Lower leg skin (tissue), 4 donors: ENCODE measurements around the gene IFT122. TPM values are rescaled to one million over a fixed set of nuclear protein-coding genes. Genes with fewer than 3 reads are reported as not detected.
"Not testable (repeated sequence)": the region's sequence is repeated elsewhere in the genome, so short reads cannot be mapped to it uniquely, and the experiment has no call there.

ENCODE experiments used
- DNase-seq, 2 donors: peaks; one replicate each; pipeline ENCODE4 v3.0.0-alpha.2; 2019; ENCODE audit warnings: low spot score in 2 of 2
- H3K4me3 ChIP-seq: fragments of 200-600 bp; sonication (generic); 2 replicates; pipeline ENCODE4 v1.5.1; 2017; ENCODE audit warnings: mild to moderate bottlenecking, low read depth; ENCODE audit not compliant: poor library complexity, severe bottlenecking
- CTCF ChIP-seq, 3 donors: fragments of 450-650 bp; IDR thresholded peaks; one replicate each; pipeline ENCODE4 v1.5.1; 2016; ENCODE audit warnings: antibody characterized with exemption in 3 of 3, mild to moderate bottlenecking in 3 of 3, moderate library complexity in 2 of 3
- POLR2A ChIP-seq, 2 donors: fragments of 450-650 bp; IDR thresholded peaks; one replicate each; pipeline ENCODE4 v1.6.1; 2016 to 2017; ENCODE audit warnings: antibody characterized with exemption in 2 of 2, mild to moderate bottlenecking in 1 of 2, moderate library complexity in 1 of 2
- WGBS, 2 donors: methylation state at CpG; one replicate each; pipeline ENCODE4 v1.1.5; 2018; 5-methylcytosine and 5-hydroxymethylcytosine counted together
- intact Hi-C: fragments of 100-400 bp; cut with DNase I; formaldehyde crosslinking; loops from one replicate; pipeline ENCODE4 v1.15.0; 2023; ENCODE audit warnings: low total_unique reads
- total RNA-seq, 4 donors: library from RNA; depleted of rRNA; stranded (reverse); fragments of >200 nt; gene quantifications; one replicate each; pipeline ENCODE4 v1.1.0, GENCODE V29; 2016

IFT122 gene
- 10 to 100 TPM; 10.1 to 31.1 (median 22.5) TPM for total RNA-seq

GRCh38 chr3:129439817-129440617 lies at the start of gene IFT122, which contains the start of gene MBD4:
Gene IFT122, plus strand, starts transcription at chr3:129440224. Its CDS starts 107 bp downstream, at chr3:129440331.
Gene MBD4, minus strand, starts transcription at chr3:129439948. Its CDS starts 115 bp downstream, at chr3:129439833.
- intact Hi-C loops, result no loop called here
- peak in 1 of 2 donors; percentile 66 for TF ChIP-seq POLR2A (IDR thresholded peaks at IDR 0.05)
- no peak for TF ChIP-seq CTCF (IDR thresholded peaks at IDR 0.05)
- H3K4me3 ChIP-seq, result peak within 1 kb of the TSS; percentile 74
- 0% methylated on average over 65 to 75 of the region's 75 CpGs for WGBS, 2 donors
- peak; percentile 97 to 100 for DNase-seq

- 52 to 55% methylated on average over 4 of the region's 4 CpGs for WGBS, 2 donors
- peak in 1 of 2 donors; percentile 51 for DNase-seq
- H3K4me3 ChIP-seq, intact Hi-C loops: not testable (repeated sequence)
These were observed 48.4 kb upstream of the IFT122 start for GRCh38 chr3:129391583-129391982.

GRCh38 chr3:129392106-129392887 lies 47.7 kb upstream of the IFT122 start:
- DNase-seq, H3K4me3 ChIP-seq, intact Hi-C loops: not testable (repeated sequence)
- 47 to 56% methylated on average over 8 of the region's 8 CpGs for WGBS, 2 donors

GRCh38 chr3:129393271-129393670 lies 46.8 kb upstream of the IFT122 start:
- H3K4me3 ChIP-seq, result no peak overlapping the region
- TF ChIP-seq CTCF (IDR thresholded peaks at IDR 0.05), result no peak
- TF ChIP-seq POLR2A (IDR thresholded peaks at IDR 0.05), result no peak
- WGBS, 2 donors, result 37 to 39% methylated on average over 6 of the region's 6 CpGs
- no peak for DNase-seq
- intact Hi-C loops, result no loop called here

- WGBS, 2 donors, result 72 to 75% methylated on average over 10 to 12 of the region's 17 CpGs
- intact Hi-C loops, H3K4me3 ChIP-seq, DNase-seq: not testable (repeated sequence)
These were observed 46.1 kb upstream of the IFT122 start for GRCh38 chr3:129393760-129394564.

- H3K4me3 ChIP-seq, result peak overlapping the region; percentile 57
- TF ChIP-seq POLR2A (IDR thresholded peaks at IDR 0.05) (no peak), CTCF (IDR thresholded peaks at IDR 0.05) (no peak)
- intact Hi-C loops, result no loop called here
- WGBS, 2 donors, result 0 to 1% methylated on average over 17 to 18 of the region's 18 CpGs
- no peak for DNase-seq
These were observed 41.2 kb upstream of the IFT122 start for GRCh38 chr3:129398803-129399144.
